PFSK-1 (cell line): Measurements from ENCODE around the gene COQ8A.

Source experiments
- FOXP2 ChIP-seq: optimal IDR thresholded peaks from 2 replicates; pipeline ENCODE3; 2011; ENCODE audit warnings: borderline replicate concordance, control low read depth, inconsistent platforms; ENCODE audit not compliant: insufficient read depth; ENCODE audit errors: extremely low read length, extremely low read depth
- POLR2AphosphoS5 ChIP-seq: IDR thresholded peaks from 2 replicates; pipeline ENCODE4 v1.6.1; 2012; ENCODE audit warnings: low read depth, mild to moderate bottlenecking, control low read depth, low read length, moderate library complexity
- REST ChIP-seq, 2 experiments: IDR thresholded peaks; 2 replicates each; pipeline versions ENCODE4 v1.6.1 to v1.8.0; 2011 to 2012; ENCODE audit warnings: low read depth in 2 of 2, low read length in 2 of 2, control low read depth in 1 of 2, inconsistent platforms in 1 of 2, mild to moderate bottlenecking in 1 of 2, moderate library complexity in 1 of 2; ENCODE audit not compliant: insufficient read depth in 1 of 2
- SIN3A ChIP-seq: IDR thresholded peaks from 2 replicates; pipeline ENCODE4 v1.6.1; 2012; ENCODE audit warnings: mild to moderate bottlenecking, low read length, moderate library complexity, borderline replicate concordance; ENCODE audit not compliant: insufficient read depth
- TAF1 ChIP-seq: IDR thresholded peaks from 2 replicates; pipeline ENCODE4 v1.6.1; 2012; ENCODE audit warnings: low read length, control low read depth, borderline replicate concordance; ENCODE audit not compliant: insufficient read depth

COQ8A gene

GRCh38 chr1:226943156-226943555 lies 3.1 kb downstream of the COQ8A start:
- TF ChIP-seq POLR2AphosphoS5 (no peak), REST (IDR thresholded peaks at IDR 0.05; ENCODE audit: insufficient read depth in 1 of 2, low read depth in 2 of 2, low read length in 2 of 2) (no peak), TAF1 (no peak), FOXP2 (no peak), SIN3A (no peak)

- TF ChIP-seq FOXP2 = no peak
- no peak for TF ChIP-seq TAF1
- TF ChIP-seq REST (IDR thresholded peaks at IDR 0.05; ENCODE audit: insufficient read depth in 1 of 2, low read depth in 2 of 2, low read length in 2 of 2) = no peak
- TF ChIP-seq POLR2AphosphoS5 = no peak
- TF ChIP-seq SIN3A = no peak
Observed at GRCh38 chr1:226943927-226944326, 3.8 kb downstream of the COQ8A start.

GRCh38 chr1:226945106-226945857 lies 5.2 kb downstream of the COQ8A start:
- no peak for TF ChIP-seq REST (IDR thresholded peaks at IDR 0.05; ENCODE audit: insufficient read depth in 1 of 2, low read depth in 2 of 2, low read length in 2 of 2)
- no peak for TF ChIP-seq FOXP2
- no peak for TF ChIP-seq SIN3A
- no peak for TF ChIP-seq POLR2AphosphoS5
- no peak for TF ChIP-seq TAF1

- no peak for TF ChIP-seq POLR2AphosphoS5
- TF ChIP-seq FOXP2 = no peak
- TF ChIP-seq SIN3A = no peak
- TF ChIP-seq TAF1 = no peak
- no peak for TF ChIP-seq REST (IDR thresholded peaks at IDR 0.05; ENCODE audit: insufficient read depth in 1 of 2, low read depth in 2 of 2, low read length in 2 of 2)
Observed at GRCh38 chr1:226945858-226946245, 5.8 kb downstream of the COQ8A start.

GRCh38 chr1:226946285-226946684 lies 6.2 kb downstream of the COQ8A start:
- TF ChIP-seq SIN3A (no peak), REST (IDR thresholded peaks at IDR 0.05; ENCODE audit: insufficient read depth in 1 of 2, low read depth in 2 of 2, low read length in 2 of 2) (no peak), POLR2AphosphoS5 (no peak), FOXP2 (no peak), TAF1 (no peak)
